ENCODE measurements around the gene URB1.
"Not testable (repeated sequence)": the region's sequence is repeated elsewhere in the genome, so short reads cannot be mapped to it uniquely, and the experiment has no call there.

The URB1 gene

GRCh38 chr21:32371913-32372314 is 20.9 kb downstream of the URB1 start:
- DNase-seq, result no peak

GRCh38 chr21:32370998-32371766 is 21.6 kb downstream of the URB1 start:
- no peak for DNase-seq

- DNase-seq, result not testable (repeated sequence)
These were observed 23.9 kb downstream of the URB1 start for GRCh38 chr21:32368961-32369360.

GRCh38 chr21:32368386-32368785 is 24.4 kb downstream of the URB1 start:
- DNase-seq, result no peak

- no peak for DNase-seq
These were observed 25.7 kb downstream of the URB1 start for GRCh38 chr21:32367158-32367557.

GRCh38 chr21:32366191-32366590 is 26.6 kb downstream of the URB1 start:
- DNase-seq, result no peak

GRCh38 chr21:32364796-32365195 is 28.0 kb downstream of the URB1 start:
- DNase-seq, result no peak

GRCh38 chr21:32364387-32364786 is 28.4 kb downstream of the URB1 start:
- DNase-seq, result no peak

GRCh38 chr21:32360401-32360975 is 32.3 kb downstream of the URB1 start:
- DNase-seq, result no peak

- no peak for DNase-seq
These were observed 33.0 kb downstream of the URB1 start for GRCh38 chr21:32359719-32360260.

GRCh38 chr21:32356874-32357395 is 35.9 kb downstream of the URB1 start:
- DNase-seq, result no peak

GRCh38 chr21:32353002-32353711 is 39.7 kb downstream of the URB1 start:
- DNase-seq, result no peak

- no peak for DNase-seq
These were observed 40.3 kb downstream of the URB1 start for GRCh38 chr21:32352526-32352925.

GRCh38 chr21:32351428-32351827 is 41.4 kb downstream of the URB1 start:
- no peak for DNase-seq

- no peak for DNase-seq
These were observed 41.8 kb downstream of the URB1 start for GRCh38 chr21:32350981-32351380.

- DNase-seq, result no peak
These were observed 42.4 kb downstream of the URB1 start for GRCh38 chr21:32350211-32350980.

GRCh38 chr21:32349333-32349944 is 43.4 kb downstream of the URB1 start:
- DNase-seq, result no peak

- DNase-seq, result no peak
These were observed 44.0 kb downstream of the URB1 start for GRCh38 chr21:32348604-32349332.

GRCh38 chr21:32347977-32348376 is 44.8 kb downstream of the URB1 start:
- DNase-seq, result no peak

GRCh38 chr21:32347351-32347750 is 45.5 kb downstream of the URB1 start:
- DNase-seq, result no peak

- DNase-seq, result no peak
These were observed 45.9 kb downstream of the URB1 start for GRCh38 chr21:32346951-32347350.
